Measurements from ENCODE around the gene RHOH. TPM values are rescaled to one million over a fixed set of nuclear protein-coding genes. Genes with fewer than 3 reads are reported as not detected.
A peak's percentile ranks its signal among the peaks of the same experiment; 100 is the strongest.

The RHOH gene
- total and polyA plus RNA-seq, 9 of the 15 experiments (the other 6 are each of a cell fraction or from before 2014, with no cell fraction given) = 14.3 to 37.7 (median 23.2) TPM

DNA sequence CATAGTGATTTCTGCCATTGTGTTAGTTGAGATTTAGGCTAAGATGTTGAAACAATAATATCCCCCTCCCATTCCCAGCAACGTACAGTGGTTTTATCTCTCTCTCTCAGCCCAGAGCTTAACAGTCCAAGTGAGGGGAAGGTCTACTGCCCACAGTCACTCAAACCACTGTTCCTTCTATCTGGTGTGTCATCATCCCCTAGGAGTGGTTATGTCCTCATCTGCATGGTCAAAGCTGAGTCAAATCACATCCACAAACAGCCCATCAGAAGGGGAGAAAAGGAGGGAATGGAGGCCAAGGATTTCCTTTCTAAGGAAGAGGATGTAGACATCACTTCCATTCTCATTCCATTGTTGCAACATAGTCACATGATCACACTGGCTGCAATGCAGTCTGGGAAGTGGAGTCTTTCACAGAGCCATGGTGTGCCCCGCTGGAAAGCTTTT, 95.5 kb downstream of the RHOH start (continued):
- no peak for TF ChIP-seq IRF1 (CRISPR knock-in tag; IDR thresholded peaks at IDR 0.05; ENCODE audit: borderline replicate concordance)
- peak; percentile 69 to 84 for TF ChIP-seq TRIM24 (IDR thresholded peaks at IDR 0.05)
- peak; percentile 40; the same call in 1 of the 2 replicates for TF ChIP-seq ZNF175 (CRISPR knock-in tag; IDR thresholded peaks at IDR 0.05; ENCODE audit: low read depth)
- TF ChIP-seq CHD4 (IDR thresholded peaks at IDR 0.05; ENCODE audit: insufficient read depth, insufficient replicate concordance, low read depth, low read length, poor library complexity, severe bottlenecking) = no peak
- TF ChIP-seq THAP12 (CRISPR knock-in tag; IDR thresholded peaks at IDR 0.05) = no peak
- no peak for TF ChIP-seq FIP1L1 (IDR thresholded peaks at IDR 0.05; ENCODE audit: low read depth, low read length, poor library complexity, severe bottlenecking)
- TF ChIP-seq, protein P1, sequence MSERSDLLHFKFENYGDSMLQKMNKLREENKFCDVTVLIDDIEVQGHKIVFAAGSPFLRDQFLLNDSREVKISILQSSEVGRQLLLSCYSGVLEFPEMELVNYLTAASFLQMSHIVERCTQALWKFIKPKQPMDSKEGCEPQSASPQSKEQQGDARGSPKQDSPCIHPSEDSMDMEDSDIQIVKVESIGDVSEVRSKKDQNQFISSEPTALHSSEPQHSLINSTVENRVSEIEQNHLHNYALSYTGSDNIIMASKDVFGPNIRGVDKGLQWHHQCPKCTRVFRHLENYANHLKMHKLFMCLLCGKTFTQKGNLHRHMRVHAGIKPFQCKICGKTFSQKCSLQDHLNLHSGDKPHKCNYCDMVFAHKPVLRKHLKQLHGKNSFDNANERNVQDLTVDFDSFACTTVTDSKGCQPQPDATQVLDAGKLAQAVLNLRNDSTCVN (CRISPR knock-in tag; IDR thresholded peaks at IDR 0.05) = 0 out of 2 replicates have a peak, but pooled peaks have one; percentile 5
- TF ChIP-seq TAF9B (IDR thresholded peaks at IDR 0.05; ENCODE audit: partially characterized antibody) = peak; percentile 50
- TF ChIP-seq SMARCE1 (IDR thresholded peaks at IDR 0.05) = peak; percentile 78; the same call in 1 of the 2 replicates
- TF ChIP-seq GMEB1 (CRISPR knock-in tag; IDR thresholded peaks at IDR 0.05) = peak; percentile 45; the same call in 1 of the 2 replicates
- no peak for TF ChIP-seq NR3C1 (CRISPR knock-in tag; IDR thresholded peaks at IDR 0.05)
- peak; percentile 22; the same call in 1 of the 2 replicates for TF ChIP-seq ZSCAN32 (CRISPR knock-in tag; IDR thresholded peaks at IDR 0.05)
- no peak for TF ChIP-seq HMGN3 (IDR thresholded peaks at IDR 0.05; ENCODE audit: borderline replicate concordance, extremely low read depth, insufficient read length, low read depth, low read length)
- TF ChIP-seq CBFA2T3 (IDR thresholded peaks at IDR 0.05) = peak; percentile 91
- TF ChIP-seq DMBX1 (CRISPR knock-in tag; IDR thresholded peaks at IDR 0.05; ENCODE audit: borderline replicate concordance) = peak; percentile 59; the same call in 1 of the 2 replicates

Data from K562 (cell line).